ENCODE measurements around the gene AVPR2. TPM values are rescaled to one million over a fixed set of nuclear protein-coding genes. Genes with fewer than 3 reads are reported as not detected.

The AVPR2 gene
- total and polyA plus RNA-seq, 9 of the 15 experiments (the other 6 are each of a cell fraction or from before 2014, with no cell fraction given), result not detected

- no peak for TF ChIP-seq POLR2H (tag; IDR thresholded peaks at IDR 0.05; ENCODE audit: low read depth)
- TF ChIP-seq KAT8 (IDR thresholded peaks at IDR 0.05; ENCODE audit: low read depth), result no peak
- TF ChIP-seq ERF (CRISPR knock-in tag; IDR thresholded peaks at IDR 0.05), result no peak
- no peak for TF ChIP-seq EGR1 (conservative IDR thresholded peaks at IDR 0.05)
- peak; percentile 57; the same call in 1 of the 2 replicates for TF ChIP-seq ETV5 (CRISPR knock-in tag; IDR thresholded peaks at IDR 0.05; ENCODE audit: low read depth)
- TF ChIP-seq ZNF583 (CRISPR knock-in tag; IDR thresholded peaks at IDR 0.05), result no peak
- TF ChIP-seq ELF4 (CRISPR knock-in tag; IDR thresholded peaks at IDR 0.05), result no peak
- TF ChIP-seq RBM39 (optimal IDR thresholded peaks at IDR 0.05; ENCODE audit: low read depth, low read length), result no peak
- TF ChIP-seq, protein P1, sequence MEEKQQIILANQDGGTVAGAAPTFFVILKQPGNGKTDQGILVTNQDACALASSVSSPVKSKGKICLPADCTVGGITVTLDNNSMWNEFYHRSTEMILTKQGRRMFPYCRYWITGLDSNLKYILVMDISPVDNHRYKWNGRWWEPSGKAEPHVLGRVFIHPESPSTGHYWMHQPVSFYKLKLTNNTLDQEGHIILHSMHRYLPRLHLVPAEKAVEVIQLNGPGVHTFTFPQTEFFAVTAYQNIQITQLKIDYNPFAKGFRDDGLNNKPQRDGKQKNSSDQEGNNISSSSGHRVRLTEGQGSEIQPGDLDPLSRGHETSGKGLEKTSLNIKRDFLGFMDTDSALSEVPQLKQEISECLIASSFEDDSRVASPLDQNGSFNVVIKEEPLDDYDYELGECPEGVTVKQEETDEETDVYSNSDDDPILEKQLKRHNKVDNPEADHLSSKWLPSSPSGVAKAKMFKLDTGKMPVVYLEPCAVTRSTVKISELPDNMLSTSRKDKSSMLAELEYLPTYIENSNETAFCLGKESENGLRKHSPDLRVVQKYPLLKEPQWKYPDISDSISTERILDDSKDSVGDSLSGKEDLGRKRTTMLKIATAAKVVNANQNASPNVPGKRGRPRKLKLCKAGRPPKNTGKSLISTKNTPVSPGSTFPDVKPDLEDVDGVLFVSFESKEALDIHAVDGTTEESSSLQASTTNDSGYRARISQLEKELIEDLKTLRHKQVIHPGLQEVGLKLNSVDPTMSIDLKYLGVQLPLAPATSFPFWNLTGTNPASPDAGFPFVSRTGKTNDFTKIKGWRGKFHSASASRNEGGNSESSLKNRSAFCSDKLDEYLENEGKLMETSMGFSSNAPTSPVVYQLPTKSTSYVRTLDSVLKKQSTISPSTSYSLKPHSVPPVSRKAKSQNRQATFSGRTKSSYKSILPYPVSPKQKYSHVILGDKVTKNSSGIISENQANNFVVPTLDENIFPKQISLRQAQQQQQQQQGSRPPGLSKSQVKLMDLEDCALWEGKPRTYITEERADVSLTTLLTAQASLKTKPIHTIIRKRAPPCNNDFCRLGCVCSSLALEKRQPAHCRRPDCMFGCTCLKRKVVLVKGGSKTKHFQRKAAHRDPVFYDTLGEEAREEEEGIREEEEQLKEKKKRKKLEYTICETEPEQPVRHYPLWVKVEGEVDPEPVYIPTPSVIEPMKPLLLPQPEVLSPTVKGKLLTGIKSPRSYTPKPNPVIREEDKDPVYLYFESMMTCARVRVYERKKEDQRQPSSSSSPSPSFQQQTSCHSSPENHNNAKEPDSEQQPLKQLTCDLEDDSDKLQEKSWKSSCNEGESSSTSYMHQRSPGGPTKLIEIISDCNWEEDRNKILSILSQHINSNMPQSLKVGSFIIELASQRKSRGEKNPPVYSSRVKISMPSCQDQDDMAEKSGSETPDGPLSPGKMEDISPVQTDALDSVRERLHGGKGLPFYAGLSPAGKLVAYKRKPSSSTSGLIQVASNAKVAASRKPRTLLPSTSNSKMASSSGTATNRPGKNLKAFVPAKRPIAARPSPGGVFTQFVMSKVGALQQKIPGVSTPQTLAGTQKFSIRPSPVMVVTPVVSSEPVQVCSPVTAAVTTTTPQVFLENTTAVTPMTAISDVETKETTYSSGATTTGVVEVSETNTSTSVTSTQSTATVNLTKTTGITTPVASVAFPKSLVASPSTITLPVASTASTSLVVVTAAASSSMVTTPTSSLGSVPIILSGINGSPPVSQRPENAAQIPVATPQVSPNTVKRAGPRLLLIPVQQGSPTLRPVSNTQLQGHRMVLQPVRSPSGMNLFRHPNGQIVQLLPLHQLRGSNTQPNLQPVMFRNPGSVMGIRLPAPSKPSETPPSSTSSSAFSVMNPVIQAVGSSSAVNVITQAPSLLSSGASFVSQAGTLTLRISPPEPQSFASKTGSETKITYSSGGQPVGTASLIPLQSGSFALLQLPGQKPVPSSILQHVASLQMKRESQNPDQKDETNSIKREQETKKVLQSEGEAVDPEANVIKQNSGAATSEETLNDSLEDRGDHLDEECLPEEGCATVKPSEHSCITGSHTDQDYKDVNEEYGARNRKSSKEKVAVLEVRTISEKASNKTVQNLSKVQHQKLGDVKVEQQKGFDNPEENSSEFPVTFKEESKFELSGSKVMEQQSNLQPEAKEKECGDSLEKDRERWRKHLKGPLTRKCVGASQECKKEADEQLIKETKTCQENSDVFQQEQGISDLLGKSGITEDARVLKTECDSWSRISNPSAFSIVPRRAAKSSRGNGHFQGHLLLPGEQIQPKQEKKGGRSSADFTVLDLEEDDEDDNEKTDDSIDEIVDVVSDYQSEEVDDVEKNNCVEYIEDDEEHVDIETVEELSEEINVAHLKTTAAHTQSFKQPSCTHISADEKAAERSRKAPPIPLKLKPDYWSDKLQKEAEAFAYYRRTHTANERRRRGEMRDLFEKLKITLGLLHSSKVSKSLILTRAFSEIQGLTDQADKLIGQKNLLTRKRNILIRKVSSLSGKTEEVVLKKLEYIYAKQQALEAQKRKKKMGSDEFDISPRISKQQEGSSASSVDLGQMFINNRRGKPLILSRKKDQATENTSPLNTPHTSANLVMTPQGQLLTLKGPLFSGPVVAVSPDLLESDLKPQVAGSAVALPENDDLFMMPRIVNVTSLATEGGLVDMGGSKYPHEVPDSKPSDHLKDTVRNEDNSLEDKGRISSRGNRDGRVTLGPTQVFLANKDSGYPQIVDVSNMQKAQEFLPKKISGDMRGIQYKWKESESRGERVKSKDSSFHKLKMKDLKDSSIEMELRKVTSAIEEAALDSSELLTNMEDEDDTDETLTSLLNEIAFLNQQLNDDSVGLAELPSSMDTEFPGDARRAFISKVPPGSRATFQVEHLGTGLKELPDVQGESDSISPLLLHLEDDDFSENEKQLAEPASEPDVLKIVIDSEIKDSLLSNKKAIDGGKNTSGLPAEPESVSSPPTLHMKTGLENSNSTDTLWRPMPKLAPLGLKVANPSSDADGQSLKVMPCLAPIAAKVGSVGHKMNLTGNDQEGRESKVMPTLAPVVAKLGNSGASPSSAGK (IDR thresholded peaks at IDR 0.05), result peak; percentile 62
- no peak for TF ChIP-seq HDAC3 (IDR thresholded peaks at IDR 0.05; ENCODE audit: borderline replicate concordance, partially characterized antibody)
- no peak for TF ChIP-seq KLF6 (CRISPR knock-in tag; IDR thresholded peaks at IDR 0.05; ENCODE audit: borderline replicate concordance)
- TF ChIP-seq, protein P2, sequence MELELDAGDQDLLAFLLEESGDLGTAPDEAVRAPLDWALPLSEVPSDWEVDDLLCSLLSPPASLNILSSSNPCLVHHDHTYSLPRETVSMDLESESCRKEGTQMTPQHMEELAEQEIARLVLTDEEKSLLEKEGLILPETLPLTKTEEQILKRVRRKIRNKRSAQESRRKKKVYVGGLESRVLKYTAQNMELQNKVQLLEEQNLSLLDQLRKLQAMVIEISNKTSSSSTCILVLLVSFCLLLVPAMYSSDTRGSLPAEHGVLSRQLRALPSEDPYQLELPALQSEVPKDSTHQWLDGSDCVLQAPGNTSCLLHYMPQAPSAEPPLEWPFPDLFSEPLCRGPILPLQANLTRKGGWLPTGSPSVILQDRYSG (tag; conservative IDR thresholded peaks at IDR 0.05; ENCODE audit: low read depth), result no peak
- TF ChIP-seq ZNF121 (CRISPR knock-in tag; conservative IDR thresholded peaks at IDR 0.05), result no peak
- no peak for TF ChIP-seq C11orf30 (IDR thresholded peaks at IDR 0.05; ENCODE audit: low read depth)
These were observed 37.1 kb downstream of the AVPR2 start (continued) for GRCh38 chrX:153941336-153942252.

All from K562 (cell line).